HepG2 (cell line): Measurements from ENCODE around the gene SLC16A3. TPM values are rescaled to one million over a fixed set of nuclear protein-coding genes. Genes with fewer than 3 reads are reported as not detected.

Experiments used
- ARNT2 ChIP-seq: sonication (generic); formaldehyde crosslinking; IDR thresholded peaks from 2 replicates; pipeline ENCODE4 v1.8.0; 2022; ENCODE audit warnings: mild to moderate bottlenecking, low read depth, missing genetic modification reagents, moderate library complexity
- ATF7 ChIP-seq, 2 experiments: fragments of 450-650 bp in 1 of 2; sonication (generic) in 1 of 2; formaldehyde crosslinking in 1 of 2; IDR thresholded peaks; 2 replicates each; pipeline versions ENCODE4 v1.4.0 to v1.6.1; 2016 to 2020; ENCODE audit warnings: antibody characterized with exemption in 1 of 2, mild to moderate bottlenecking in 1 of 2, missing genetic modification reagents in 1 of 2
- CAMTA2 ChIP-seq: sonication (generic); formaldehyde crosslinking; IDR thresholded peaks from 2 replicates; pipeline ENCODE4 v1.4.0; 2020; ENCODE audit warnings: mild to moderate bottlenecking, missing genetic modification reagents, borderline replicate concordance
- ZFP41 ChIP-seq: sonication (generic); formaldehyde crosslinking; IDR thresholded peaks from 2 replicates; pipeline ENCODE4 v1.4.0; 2020; ENCODE audit warnings: mild to moderate bottlenecking, missing genetic modification reagents, borderline replicate concordance
- ZNF24 ChIP-seq: fragments of 450-650 bp; IDR thresholded peaks from 2 replicates; pipeline ENCODE4 v1.6.1; 2017; ENCODE audit warnings: antibody characterized with exemption, mild to moderate bottlenecking
- ZNF614 ChIP-seq: IDR thresholded peaks from 2 replicates; pipeline ENCODE4 v1.6.1; 2018; ENCODE audit warnings: missing biosample characterization, missing genetic modification reagents, inconsistent platforms, borderline replicate concordance
- ZNF746 ChIP-seq: sonication (generic); formaldehyde crosslinking; IDR thresholded peaks from 2 replicates; pipeline ENCODE4 v1.8.0; 2022; ENCODE audit warnings: mild to moderate bottlenecking, missing genetic modification reagents
- ZNF883 ChIP-seq: sonication (generic); formaldehyde crosslinking; IDR thresholded peaks from 2 replicates; pipeline ENCODE4 v1.5.1; 2020; ENCODE audit warnings: mild to moderate bottlenecking, missing genetic modification reagents; ENCODE audit errors: not compliant biosample characterization
- polyA plus RNA-seq, 8 experiments: library from polyadenylated mRNA; depleted of rRNA in 3 of 8; stranded (reverse) in 7 of 8; unstranded in 1 of 8; fragments of >200 nt; fragmentation: Illumina TruSeq in 4 of 8; extraction: Trizol in 4 of 8; gene quantifications; 2 replicates each; pipeline versions ENCODE4 v1.2.1 to v1.2.3, GENCODE V29; 2011 to 2016; ENCODE audit warnings: low read depth in 4 of 8, missing spikeins in 1 of 8, mixed read lengths in 1 of 8; ENCODE audit not compliant: insufficient read depth in 1 of 8
- total RNA-seq, 5 experiments: library from RNA; depleted of rRNA; stranded (reverse); fragments of >200 nt; fragmentation: Illumina TruSeq; extraction: Trizol; gene quantifications; 2 replicates each; pipeline ENCODE4 v1.2.3, GENCODE V29; 2016; ENCODE audit warnings: low read depth in 1 of 5
- TF ChIP-seq, protein P1 (sequence below): sonication (generic); formaldehyde crosslinking; IDR thresholded peaks from 2 replicates; pipeline ENCODE4 v1.5.1; 2020; ENCODE audit warnings: missing genetic modification reagents, mild to moderate bottlenecking, borderline replicate concordance
- TF ChIP-seq, protein P2 (sequence below): IDR thresholded peaks from 2 replicates; pipeline ENCODE4 v1.6.1; 2016; ENCODE audit warnings: missing genetic modification reagents, missing compliant biosample characterization
- TF ChIP-seq, protein P3 (sequence below), 2 experiments: sonication (generic) in 1 of 2; formaldehyde crosslinking in 1 of 2; IDR thresholded peaks; 2 replicates each; pipeline versions ENCODE4 v1.6.1 to v1.9.0; 2014 to 2022; ENCODE audit warnings: antibody characterized with exemption in 1 of 2, borderline replicate concordance in 1 of 2, inconsistent platforms in 1 of 2, low read depth in 1 of 2, missing genetic modification reagents in 1 of 2
- TF ChIP-seq, protein P4 (sequence below): sonication (generic); formaldehyde crosslinking; IDR thresholded peaks from 2 replicates; pipeline ENCODE4 v1.8.0; 2022; ENCODE audit warnings: missing genetic modification reagents, mild to moderate bottlenecking, borderline replicate concordance
- TF ChIP-seq, protein P5 (sequence below): IDR thresholded peaks from 2 replicates; pipeline ENCODE4 v1.6.1; 2016; ENCODE audit warnings: control low read depth

Gene SLC16A3
- total and polyA plus RNA-seq, 2 of the 13 experiments (the other 11 are each of a cell fraction or from before 2014, with no cell fraction given): 242 to 349 TPM

DNA sequence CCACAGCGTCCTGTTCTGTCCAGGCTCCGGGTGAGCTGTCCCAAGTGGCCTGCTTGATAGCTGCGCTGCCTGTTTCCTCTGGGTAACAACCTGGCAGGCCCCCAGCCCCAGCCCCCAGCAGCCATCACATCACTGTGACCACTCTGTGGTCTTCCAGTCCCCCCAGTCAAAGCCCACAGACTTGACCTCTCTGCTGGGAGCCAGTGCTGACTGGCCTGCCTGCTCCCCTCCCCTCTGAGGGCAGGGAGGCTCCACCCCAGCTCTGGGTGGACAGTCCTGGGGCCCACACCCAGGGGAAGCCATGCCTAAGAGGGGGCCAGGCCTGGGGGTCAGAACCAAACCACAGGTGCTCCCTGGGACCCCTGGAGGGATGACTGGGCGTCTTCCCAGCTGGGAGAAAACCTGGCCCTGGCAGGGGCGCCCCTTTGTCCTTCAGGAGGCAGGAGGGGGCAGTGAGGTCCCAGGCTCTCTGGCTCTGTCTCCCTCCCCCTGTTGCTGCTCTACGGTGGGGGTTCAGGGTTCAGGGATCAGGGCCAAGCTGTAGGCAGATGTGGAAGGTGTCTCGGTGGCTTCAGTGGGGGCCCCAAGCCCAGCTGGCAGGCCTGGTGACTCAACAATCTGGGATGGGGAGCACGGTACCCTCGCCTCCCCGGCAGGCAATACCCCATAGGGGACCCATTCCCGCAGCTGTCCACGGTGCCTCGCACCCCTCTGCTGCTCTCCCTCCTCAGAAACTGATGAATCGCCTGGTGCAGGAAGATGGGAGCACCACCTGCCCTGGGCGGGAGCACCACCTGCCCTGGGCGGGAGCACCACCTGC, 1.8 kb upstream of the SLC16A3 start (continued):
- TF ChIP-seq, protein P1, sequence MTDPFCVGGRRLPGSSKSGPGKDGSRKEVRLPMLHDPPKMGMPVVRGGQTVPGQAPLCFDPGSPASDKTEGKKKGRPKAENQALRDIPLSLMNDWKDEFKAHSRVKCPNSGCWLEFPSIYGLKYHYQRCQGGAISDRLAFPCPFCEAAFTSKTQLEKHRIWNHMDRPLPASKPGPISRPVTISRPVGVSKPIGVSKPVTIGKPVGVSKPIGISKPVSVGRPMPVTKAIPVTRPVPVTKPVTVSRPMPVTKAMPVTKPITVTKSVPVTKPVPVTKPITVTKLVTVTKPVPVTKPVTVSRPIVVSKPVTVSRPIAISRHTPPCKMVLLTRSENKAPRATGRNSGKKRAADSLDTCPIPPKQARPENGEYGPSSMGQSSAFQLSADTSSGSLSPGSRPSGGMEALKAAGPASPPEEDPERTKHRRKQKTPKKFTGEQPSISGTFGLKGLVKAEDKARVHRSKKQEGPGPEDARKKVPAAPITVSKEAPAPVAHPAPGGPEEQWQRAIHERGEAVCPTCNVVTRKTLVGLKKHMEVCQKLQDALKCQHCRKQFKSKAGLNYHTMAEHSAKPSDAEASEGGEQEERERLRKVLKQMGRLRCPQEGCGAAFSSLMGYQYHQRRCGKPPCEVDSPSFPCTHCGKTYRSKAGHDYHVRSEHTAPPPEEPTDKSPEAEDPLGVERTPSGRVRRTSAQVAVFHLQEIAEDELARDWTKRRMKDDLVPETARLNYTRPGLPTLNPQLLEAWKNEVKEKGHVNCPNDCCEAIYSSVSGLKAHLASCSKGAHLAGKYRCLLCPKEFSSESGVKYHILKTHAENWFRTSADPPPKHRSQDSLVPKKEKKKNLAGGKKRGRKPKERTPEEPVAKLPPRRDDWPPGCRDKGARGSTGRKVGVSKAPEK (CRISPR knock-in tag): no peak
- TF ChIP-seq ZNF746 (CRISPR knock-in tag) (peak; percentile 13; the same call in 1 of the 2 replicates), ZNF614 (0 out of 2 replicates have a peak, but pooled peaks have one; percentile 26), ATF7 (IDR thresholded peaks at IDR 0.05) (no peak), ATF7 (CRISPR knock-in tag; IDR thresholded peaks at IDR 0.05) (no peak), ARNT2 (CRISPR knock-in tag) (0 out of 2 replicates have a peak, but pooled peaks have one; percentile 28), CAMTA2 (CRISPR knock-in tag) (peak; percentile 53; the same call in 1 of the 2 replicates), ZNF24 (no peak), ZFP41 (CRISPR knock-in tag) (no peak), ZNF883 (peak; percentile 38)
- TF ChIP-seq, protein P2, sequence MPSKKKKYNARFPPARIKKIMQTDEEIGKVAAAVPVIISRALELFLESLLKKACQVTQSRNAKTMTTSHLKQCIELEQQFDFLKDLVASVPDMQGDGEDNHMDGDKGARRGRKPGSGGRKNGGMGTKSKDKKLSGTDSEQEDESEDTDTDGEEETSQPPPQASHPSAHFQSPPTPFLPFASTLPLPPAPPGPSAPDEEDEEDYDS: peak; percentile 39; the same call in 1 of the 2 replicates
- TF ChIP-seq, protein P3, sequence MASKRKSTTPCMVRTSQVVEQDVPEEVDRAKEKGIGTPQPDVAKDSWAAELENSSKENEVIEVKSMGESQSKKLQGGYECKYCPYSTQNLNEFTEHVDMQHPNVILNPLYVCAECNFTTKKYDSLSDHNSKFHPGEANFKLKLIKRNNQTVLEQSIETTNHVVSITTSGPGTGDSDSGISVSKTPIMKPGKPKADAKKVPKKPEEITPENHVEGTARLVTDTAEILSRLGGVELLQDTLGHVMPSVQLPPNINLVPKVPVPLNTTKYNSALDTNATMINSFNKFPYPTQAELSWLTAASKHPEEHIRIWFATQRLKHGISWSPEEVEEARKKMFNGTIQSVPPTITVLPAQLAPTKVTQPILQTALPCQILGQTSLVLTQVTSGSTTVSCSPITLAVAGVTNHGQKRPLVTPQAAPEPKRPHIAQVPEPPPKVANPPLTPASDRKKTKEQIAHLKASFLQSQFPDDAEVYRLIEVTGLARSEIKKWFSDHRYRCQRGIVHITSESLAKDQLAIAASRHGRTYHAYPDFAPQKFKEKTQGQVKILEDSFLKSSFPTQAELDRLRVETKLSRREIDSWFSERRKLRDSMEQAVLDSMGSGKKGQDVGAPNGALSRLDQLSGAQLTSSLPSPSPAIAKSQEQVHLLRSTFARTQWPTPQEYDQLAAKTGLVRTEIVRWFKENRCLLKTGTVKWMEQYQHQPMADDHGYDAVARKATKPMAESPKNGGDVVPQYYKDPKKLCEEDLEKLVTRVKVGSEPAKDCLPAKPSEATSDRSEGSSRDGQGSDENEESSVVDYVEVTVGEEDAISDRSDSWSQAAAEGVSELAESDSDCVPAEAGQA (IDR thresholded peaks at IDR 0.05; ENCODE audit: low read depth): 0 out of 2 replicates have a peak, but pooled peaks have one; percentile 16
- TF ChIP-seq, protein P3 (CRISPR knock-in tag; IDR thresholded peaks at IDR 0.05; ENCODE audit: borderline replicate concordance): no peak
- TF ChIP-seq, protein P4, sequence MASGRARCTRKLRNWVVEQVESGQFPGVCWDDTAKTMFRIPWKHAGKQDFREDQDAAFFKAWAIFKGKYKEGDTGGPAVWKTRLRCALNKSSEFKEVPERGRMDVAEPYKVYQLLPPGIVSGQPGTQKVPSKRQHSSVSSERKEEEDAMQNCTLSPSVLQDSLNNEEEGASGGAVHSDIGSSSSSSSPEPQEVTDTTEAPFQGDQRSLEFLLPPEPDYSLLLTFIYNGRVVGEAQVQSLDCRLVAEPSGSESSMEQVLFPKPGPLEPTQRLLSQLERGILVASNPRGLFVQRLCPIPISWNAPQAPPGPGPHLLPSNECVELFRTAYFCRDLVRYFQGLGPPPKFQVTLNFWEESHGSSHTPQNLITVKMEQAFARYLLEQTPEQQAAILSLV (CRISPR knock-in tag): 0 out of 2 replicates have a peak, but pooled peaks have one; percentile 35
- TF ChIP-seq, protein P5, sequence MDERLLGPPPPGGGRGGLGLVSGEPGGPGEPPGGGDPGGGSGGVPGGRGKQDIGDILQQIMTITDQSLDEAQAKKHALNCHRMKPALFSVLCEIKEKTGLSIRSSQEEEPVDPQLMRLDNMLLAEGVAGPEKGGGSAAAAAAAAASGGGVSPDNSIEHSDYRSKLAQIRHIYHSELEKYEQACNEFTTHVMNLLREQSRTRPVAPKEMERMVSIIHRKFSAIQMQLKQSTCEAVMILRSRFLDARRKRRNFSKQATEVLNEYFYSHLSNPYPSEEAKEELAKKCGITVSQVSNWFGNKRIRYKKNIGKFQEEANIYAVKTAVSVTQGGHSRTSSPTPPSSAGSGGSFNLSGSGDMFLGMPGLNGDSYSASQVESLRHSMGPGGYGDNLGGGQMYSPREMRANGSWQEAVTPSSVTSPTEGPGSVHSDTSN (CRISPR knock-in tag): no peak
